CD1c-positive myeloid dendritic cell (primary cell): ENCODE data around the gene DIP2A.

Source experiments
- DNase-seq: peaks from one replicate; pipeline ENCODE4 v3.0.0-alpha.2; 2016; ENCODE audit errors: extremely low spot score

The DIP2A gene

GRCh38 chr21:46537026-46537425 lies 78.3 kb downstream of the DIP2A start:
- DNase-seq: no peak

GRCh38 chr21:46538262-46538661 lies 79.6 kb downstream of the DIP2A start:
- DNase-seq: no peak

DNA sequence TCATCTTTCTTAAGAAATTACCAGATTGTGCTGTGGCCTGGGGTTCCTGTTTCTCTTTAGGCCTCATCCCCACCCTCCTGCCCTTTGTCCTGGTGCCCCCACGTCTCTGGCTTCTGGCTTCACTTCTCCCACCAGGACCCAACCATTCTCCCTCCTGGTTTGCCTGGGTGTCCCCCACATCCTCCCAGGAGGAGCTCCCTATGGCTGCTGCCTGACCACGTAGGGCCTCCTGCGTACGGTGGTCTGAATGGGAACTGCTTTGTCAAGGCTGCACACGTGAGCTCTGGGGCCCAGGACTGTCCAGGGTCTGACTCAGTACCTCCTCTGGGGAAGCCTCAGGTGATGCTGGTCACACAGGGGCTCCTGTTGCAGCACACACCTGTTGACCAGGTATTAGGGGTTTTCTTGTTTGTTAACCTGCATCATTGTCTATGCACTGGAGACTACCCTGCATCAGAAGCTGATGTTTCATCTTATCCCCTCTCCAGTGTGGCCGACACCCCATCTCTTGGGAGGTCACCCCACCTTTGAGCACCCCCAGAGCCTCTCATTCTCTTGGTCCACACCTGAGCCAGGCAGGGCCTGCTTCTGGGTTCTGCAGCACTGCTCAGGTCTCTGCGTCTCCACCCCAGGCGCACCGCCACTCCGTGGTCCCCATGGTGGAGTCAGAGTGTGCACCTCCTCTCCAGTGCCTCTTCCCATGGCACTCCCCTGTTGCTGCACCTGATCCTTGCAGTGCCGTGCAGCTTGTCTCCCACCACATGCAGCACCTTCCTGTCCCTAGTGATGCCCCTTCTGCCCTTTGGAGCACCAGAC lies 80.4 kb downstream of the DIP2A start:
- no peak for DNase-seq

- DNase-seq: no peak
Measured at GRCh38 chr21:46540087-46540710, 81.5 kb downstream of the DIP2A start.

GRCh38 chr21:46542588-46543124 lies 84.0 kb downstream of the DIP2A start:
- no peak for DNase-seq

GRCh38 chr21:46543306-46543705 lies 84.6 kb downstream of the DIP2A start:
- no peak for DNase-seq

DNA sequence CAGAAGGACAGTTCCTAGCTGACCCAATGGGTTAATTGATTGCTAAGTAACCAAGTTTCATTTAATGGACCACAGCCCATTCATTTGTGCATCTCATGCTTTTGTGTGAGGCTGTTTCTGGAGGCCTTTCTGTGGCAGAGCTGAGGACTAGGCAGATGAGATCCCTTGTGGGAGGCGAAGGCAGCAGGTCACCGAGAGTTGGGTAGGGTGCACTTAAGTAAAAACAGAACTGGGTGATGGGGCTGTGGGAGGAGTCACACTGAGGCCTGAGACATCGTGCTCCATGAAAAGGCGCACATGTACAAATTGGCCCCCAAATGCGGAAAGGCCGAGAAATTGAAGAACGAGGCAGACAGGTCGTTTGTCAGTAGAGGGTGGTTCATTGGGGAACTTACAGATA lies 85.3 kb downstream of the DIP2A start:
- no peak for DNase-seq

- no peak for DNase-seq
Measured at GRCh38 chr21:46544824-46545223, 86.1 kb downstream of the DIP2A start.

- DNase-seq: no peak
Measured at GRCh38 chr21:46545363-46545762, 86.7 kb downstream of the DIP2A start.

DNA sequence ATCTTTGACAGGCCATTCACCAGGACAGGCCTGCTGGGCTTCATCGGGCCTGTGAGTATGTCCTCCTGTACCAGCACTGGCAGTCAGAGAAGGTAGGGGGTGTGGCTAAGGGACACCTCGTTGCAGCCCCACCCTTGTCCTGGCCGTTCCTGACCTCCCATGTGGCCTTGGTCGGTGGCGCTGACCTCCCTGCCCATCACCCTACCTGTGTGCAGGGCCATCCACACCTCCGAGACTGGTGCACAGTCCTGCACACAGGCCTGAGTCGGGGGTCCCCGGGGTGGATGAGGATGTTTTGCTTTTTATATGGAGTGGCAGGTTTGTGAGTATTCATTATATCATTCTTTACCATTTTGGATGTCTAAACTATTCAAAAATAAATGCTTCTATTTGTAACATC lies 87.2 kb downstream of the DIP2A start:
- DNase-seq: no peak

- DNase-seq: no peak
Measured at GRCh38 chr21:46546799-46547198, 88.1 kb downstream of the DIP2A start.

DNA sequence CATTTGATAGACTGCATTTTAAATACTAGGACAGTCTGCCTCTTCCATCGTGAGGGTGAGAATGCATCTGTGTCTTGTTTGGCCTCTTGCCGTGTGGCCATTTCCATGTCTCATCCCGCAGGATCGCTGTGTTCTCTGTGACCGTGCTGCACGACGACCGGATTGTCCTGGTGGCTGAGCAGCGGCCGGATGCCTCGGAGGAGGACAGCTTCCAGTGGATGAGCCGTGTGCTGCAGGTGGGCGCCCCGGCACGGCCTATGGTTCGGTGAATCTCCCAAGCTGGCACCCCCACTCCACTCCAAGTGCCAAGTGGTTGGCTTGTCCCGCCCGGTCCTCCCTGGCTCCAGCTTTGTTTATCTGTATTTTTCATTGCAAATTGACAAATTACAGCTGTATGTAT lies 91.0 kb downstream of the DIP2A start:
- DNase-seq: no peak

GRCh38 chr21:46550116-46550941 lies 91.6 kb downstream of the DIP2A start:
- peak; percentile 36 for DNase-seq

DNA sequence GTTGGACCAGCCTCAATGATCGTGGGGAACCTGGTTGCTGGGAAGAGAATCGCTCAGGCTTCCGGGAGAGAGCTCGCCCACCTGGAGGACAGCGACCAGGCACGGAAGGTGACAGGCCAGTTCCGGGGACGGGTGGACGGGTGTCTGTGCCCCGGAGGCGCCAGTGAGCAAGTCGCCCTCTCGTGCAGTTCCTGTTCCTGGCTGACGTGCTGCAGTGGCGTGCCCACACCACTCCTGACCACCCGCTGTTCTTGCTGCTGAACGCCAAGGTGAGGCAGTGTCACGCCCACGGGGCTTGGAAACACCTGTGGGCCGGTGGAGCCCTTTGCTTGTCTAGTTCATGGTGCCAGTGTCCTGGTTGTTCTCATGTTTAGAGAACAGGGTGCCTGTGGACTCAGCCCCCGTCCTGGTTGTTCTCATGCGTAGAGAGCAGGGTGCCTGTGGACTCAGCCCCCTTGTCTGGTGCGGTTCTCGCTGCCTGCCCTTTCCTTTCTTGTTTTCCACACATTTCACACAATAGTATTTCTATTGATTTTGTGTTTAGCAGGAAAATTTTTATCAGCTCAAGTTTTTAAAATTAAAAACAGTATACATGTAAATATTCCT lies 93.0 kb downstream of the DIP2A start:
- peak; percentile 75 for DNase-seq

DNA sequence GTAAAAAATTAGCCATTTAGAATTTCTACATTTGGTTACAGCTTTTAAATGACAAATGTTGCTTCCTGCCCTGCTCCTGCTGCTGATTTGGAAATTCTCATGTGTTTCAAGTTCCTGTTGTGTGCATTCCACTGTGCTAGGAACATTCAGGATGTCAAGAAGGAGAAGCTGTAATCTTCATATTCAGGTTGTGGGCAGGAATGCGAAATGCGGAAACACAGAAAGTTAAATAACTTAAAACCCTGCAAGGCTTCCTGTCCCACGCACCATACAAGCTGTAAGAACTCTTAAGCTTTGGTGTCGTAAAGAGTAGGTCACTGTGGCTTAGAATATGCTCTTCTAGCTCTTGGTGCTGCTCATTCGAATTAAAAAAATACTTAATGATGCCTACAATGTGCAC lies 93.6 kb downstream of the DIP2A start:
- peak; percentile 83 for DNase-seq

DNA sequence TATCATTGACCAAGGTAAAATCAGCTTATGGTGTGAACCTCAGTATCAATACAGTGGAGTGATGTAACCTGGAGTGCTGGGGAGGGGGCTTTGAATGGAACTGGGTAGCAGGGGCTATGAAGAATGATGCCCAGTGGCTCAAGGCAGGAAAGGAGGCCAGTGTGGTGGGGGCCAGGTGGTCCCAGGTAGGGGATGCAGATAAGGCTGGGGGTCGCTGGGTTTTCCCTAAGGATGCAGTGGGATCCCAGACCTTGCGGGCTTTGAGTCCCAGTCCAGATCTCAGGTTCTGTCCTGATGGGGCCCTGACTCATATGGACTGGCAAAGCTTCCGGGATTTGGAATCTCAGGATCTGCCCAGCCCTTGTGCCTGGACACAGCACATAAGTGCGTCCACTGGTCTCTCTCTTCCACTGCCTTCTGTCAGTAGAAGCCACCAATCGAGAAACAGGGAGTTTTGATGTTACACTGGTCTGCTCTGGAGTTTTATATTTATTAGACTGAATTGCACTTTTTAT lies 94.2 kb downstream of the DIP2A start:
- no peak for DNase-seq

GRCh38 chr21:46553993-46554392 lies 95.3 kb downstream of the DIP2A start:
- no peak for DNase-seq

- DNase-seq: no peak
Measured at GRCh38 chr21:46554431-46555224, 95.9 kb downstream of the DIP2A start.

DNA sequence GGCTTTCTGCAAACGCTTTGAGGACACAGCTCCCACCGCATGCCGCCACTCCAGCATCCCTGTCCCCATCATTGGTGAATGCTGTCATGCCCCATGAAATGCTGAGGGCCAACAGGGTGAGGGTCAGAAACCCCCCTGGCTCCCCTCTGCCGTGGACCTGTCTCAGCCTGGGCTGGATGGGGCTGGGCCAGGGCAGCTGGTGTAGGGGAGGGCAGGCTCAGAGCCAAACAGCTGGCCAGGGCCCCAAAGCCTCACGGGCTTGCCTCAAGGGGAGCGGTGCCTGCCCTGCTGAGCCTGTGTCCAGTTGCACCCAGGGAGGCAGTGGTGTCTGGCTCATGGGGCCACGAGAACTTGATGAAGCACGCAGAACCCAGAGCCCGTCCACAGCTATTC lies 96.5 kb downstream of the DIP2A start:
- DNase-seq: no peak

DNA sequence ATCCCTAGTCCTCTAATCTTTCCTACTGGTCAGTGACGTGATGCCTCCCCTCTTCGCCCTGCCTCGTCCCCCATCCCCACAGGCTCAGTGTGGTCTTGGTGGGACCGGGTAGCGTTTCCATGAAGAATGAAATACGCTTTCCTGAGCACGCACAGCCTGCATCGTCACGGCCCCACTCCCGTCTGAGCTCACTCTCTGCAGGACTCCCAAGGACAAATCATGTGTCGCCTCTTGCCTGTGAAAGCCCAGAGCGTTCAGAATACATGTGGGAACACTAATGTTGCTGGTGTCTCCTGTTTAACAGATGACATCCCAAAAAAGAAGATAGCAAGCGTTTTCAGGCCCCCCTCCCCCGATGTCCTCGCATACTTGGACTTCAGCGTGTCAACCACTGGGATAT lies 97.0 kb downstream of the DIP2A start:
- DNase-seq: no peak

- no peak for DNase-seq
Measured at GRCh38 chr21:46556802-46557201, 98.1 kb downstream of the DIP2A start.
